Hepatocyte (in vitro differentiated cells): ENCODE results near the gene RFT1.

Experiments
- EZH2 ChIP-seq: fragments of 200-600 bp; sonication (generic); IDR thresholded peaks from 2 replicates; pipeline ENCODE4 v1.6.1; 2016; ENCODE audit warnings: antibody characterized with exemption, mild to moderate bottlenecking, borderline replicate concordance
- EZH2phosphoT487 ChIP-seq: fragments of 200-600 bp; sonication (generic); IDR thresholded peaks from one replicate; pipeline ENCODE4 v1.6.1; 2018; ENCODE audit warnings: antibody characterized with exemption, mild to moderate bottlenecking, low read depth, moderate library complexity; ENCODE audit not compliant: unreplicated experiment, severe bottlenecking
- TF ChIP-seq, protein P1 (sequence below): fragments of 200-600 bp; sonication (generic); IDR thresholded peaks from 2 replicates; pipeline ENCODE4 v1.5.1; 2016; ENCODE audit warnings: antibody characterized with exemption, mild to moderate bottlenecking; ENCODE audit not compliant: poor library complexity

DNA sequence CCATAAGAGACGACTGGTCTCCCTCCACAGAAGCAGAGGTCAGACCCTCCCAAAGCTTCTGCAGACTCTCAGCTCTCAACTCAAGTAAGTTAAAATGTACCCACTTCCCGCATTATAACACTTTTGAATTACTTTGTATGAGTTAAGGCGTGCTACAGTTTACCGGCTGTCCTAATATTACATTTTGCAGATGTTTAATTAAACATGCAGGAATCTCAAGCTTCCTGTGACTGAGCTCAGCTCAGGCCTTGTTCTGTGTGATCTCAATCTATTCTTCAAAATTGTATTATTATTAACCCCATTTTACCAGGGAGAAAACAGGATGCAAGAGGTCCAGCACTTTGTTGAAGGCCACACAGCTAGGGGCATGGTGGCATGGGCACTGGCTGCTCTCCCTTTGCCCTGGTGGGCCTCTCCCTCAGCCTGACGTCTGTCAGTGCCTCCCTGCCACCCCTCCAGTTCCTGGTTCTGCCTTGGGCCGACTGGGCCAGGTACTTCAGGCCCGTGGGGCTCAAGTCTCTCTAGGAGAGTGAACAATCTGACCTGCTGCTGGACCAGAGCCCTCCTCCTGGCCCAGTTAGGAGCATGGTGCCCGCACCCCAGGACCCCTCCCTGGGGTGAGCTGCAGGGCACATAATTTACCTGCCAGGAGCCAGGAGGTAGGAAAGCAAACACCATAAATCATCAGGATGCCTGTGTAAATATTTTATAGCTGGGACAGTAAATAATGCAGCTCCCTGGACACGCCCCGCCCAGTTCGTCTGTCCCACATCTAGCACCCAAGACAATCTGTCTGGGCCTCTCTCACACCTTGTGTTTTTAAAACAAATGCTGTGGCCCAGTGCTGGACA is 14.9 kb upstream of the RFT1 start:
- TF ChIP-seq, protein P1, sequence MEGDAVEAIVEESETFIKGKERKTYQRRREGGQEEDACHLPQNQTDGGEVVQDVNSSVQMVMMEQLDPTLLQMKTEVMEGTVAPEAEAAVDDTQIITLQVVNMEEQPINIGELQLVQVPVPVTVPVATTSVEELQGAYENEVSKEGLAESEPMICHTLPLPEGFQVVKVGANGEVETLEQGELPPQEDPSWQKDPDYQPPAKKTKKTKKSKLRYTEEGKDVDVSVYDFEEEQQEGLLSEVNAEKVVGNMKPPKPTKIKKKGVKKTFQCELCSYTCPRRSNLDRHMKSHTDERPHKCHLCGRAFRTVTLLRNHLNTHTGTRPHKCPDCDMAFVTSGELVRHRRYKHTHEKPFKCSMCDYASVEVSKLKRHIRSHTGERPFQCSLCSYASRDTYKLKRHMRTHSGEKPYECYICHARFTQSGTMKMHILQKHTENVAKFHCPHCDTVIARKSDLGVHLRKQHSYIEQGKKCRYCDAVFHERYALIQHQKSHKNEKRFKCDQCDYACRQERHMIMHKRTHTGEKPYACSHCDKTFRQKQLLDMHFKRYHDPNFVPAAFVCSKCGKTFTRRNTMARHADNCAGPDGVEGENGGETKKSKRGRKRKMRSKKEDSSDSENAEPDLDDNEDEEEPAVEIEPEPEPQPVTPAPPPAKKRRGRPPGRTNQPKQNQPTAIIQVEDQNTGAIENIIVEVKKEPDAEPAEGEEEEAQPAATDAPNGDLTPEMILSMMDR: no peak
- no peak for TF ChIP-seq EZH2phosphoT487
- no peak for TF ChIP-seq EZH2
